Ascending aorta (tissue), 2 donors: ENCODE results near the gene PARD6G. TPM values are rescaled to one million over a fixed set of nuclear protein-coding genes. Genes with fewer than 3 reads are reported as not detected.

ENCODE experiments used
- DNase-seq, 2 donors: peaks; one replicate each; pipeline ENCODE4 v3.0.0-alpha.2; 2019; ENCODE audit warnings: low spot score in 2 of 2
- H3K27ac ChIP-seq, 2 donors: fragments of 200-600 bp; sonication (generic); one replicate each; pipeline ENCODE4 v1.5.1; 2016 to 2017; ENCODE audit warnings: mild to moderate bottlenecking in 1 of 2
- H3K27me3 ChIP-seq: fragments of 200-600 bp; sonication (generic); one replicate; pipeline ENCODE4 v1.5.1; 2017
- H3K36me3 ChIP-seq, 2 donors: fragments of 200-600 bp; sonication (generic); one replicate each; pipeline ENCODE4 v1.5.1; 2016
- H3K4me1 ChIP-seq, 2 donors: fragments of 200-600 bp; sonication (generic); one replicate each; pipeline ENCODE4 v1.5.1; 2016 to 2017; ENCODE audit warnings: mild to moderate bottlenecking in 1 of 2
- H3K4me3 ChIP-seq, 2 donors: fragments of 200-600 bp; sonication (generic); one replicate each; pipeline ENCODE4 v1.5.1; 2016 to 2017; ENCODE audit warnings: mild to moderate bottlenecking in 1 of 2
- H3K9me3 ChIP-seq, 2 donors: fragments of 200-600 bp; sonication (generic); one replicate each; pipeline ENCODE4 v1.5.1; 2016
- CTCF ChIP-seq, 3 experiments: fragments of 200-600 bp in 2 of 3; fragments of 450-650 bp in 1 of 3; sonication (generic) in 2 of 3; IDR thresholded peaks; one replicate each; pipeline ENCODE4 v1.5.1; 2016 to 2019; ENCODE audit warnings: antibody characterized with exemption in 3 of 3, mild to moderate bottlenecking in 1 of 3, moderate library complexity in 1 of 3
- intact Hi-C: fragments of 100-400 bp; cut with DNase I; formaldehyde crosslinking; loops from one replicate; pipeline ENCODE4 v1.15.1; 2023
- total RNA-seq: library from RNA; depleted of rRNA; stranded (reverse); fragments of >200 nt; gene quantifications from one replicate; pipeline ENCODE4 v1.1.0, GENCODE V29; 2016

The PARD6G gene
- total RNA-seq, 1 donor from 2014 or later = 7.9 TPM

GRCh38 chr18:80154293-80154692, 93.0 kb downstream of the PARD6G start:
- no peak overlapping the region for H3K4me3 ChIP-seq
- no peaks in the 10 kb centered on the region for H3K4me1 ChIP-seq
- TF ChIP-seq CTCF (IDR thresholded peaks at IDR 0.05) = peak in 1 of 3 experiments; percentile 38
- DNase-seq = no peak
- H3K27ac ChIP-seq = no peak overlapping the region
- H3K36me3 ChIP-seq = no peaks in the 10 kb centered on the region
- H3K27me3 ChIP-seq = no peaks in the 10 kb centered on the region
- intact Hi-C loops = no loop called here
- H3K9me3 ChIP-seq = no peaks in the 10 kb centered on the region

GRCh38 chr18:80149667-80150066, 97.6 kb downstream of the PARD6G start:
- no peak for DNase-seq
- Histone ChIP-seq H3K27me3 (no peaks in the 10 kb centered on the region), H3K27ac (no peak overlapping the region), H3K4me3 (no peak overlapping the region), H3K36me3 (no peaks in the 10 kb centered on the region), H3K4me1 (no peaks in the 10 kb centered on the region), H3K9me3 (no peaks in the 10 kb centered on the region)
- TF ChIP-seq CTCF (IDR thresholded peaks at IDR 0.05) = no peak
- intact Hi-C loops = loop anchor here (5.0 kb wide), 1 partner anchor 117 kb away; the partner anchor contains the start of gene RBFA

GRCh38 chr18:80148326-80149199, 98.8 kb downstream of the PARD6G start:
- Histone ChIP-seq H3K36me3 (no peaks in the 10 kb centered on the region), H3K27ac (no peak overlapping the region), H3K9me3 (no peaks in the 10 kb centered on the region), H3K4me1 (no peaks in the 10 kb centered on the region), H3K4me3 (peak overlapping the region; percentile 61 to 68), H3K27me3 (no peaks in the 10 kb centered on the region)
- DNase-seq = no peak
- intact Hi-C loops = loop anchor here (5.0 kb wide), 1 partner anchor 116 kb away; the partner anchor contains the start of gene RBFA
- TF ChIP-seq CTCF (IDR thresholded peaks at IDR 0.05) = no peak

- peak; percentile 61 to 90 for DNase-seq
- H3K27ac ChIP-seq = no peak overlapping the region
- peak overlapping the region; percentile 61 to 68 for H3K4me3 ChIP-seq
- TF ChIP-seq CTCF (IDR thresholded peaks at IDR 0.05) = no peak
- H3K9me3 ChIP-seq = no peaks in the 10 kb centered on the region
- intact Hi-C loops = loop anchor here (2.0 to 5.0 kb wide), 2 partner anchors 39 to 115 kb away; partner anchors contain the start of genes ADNP2 and RBFA
- H3K27me3 ChIP-seq = no peaks in the 10 kb centered on the region
- no peaks in the 10 kb centered on the region for H3K36me3 ChIP-seq
- no peaks in the 10 kb centered on the region for H3K4me1 ChIP-seq
Measured at GRCh38 chr18:80147418-80148325, 99.6 kb downstream of the PARD6G start.

- Histone ChIP-seq H3K27me3 (no peaks in the 10 kb centered on the region), H3K4me1 (no peaks in the 10 kb centered on the region), H3K4me3 (peak overlapping the region; percentile 61 to 68), H3K27ac (no peak overlapping the region), H3K9me3 (no peaks in the 10 kb centered on the region), H3K36me3 (no peaks in the 10 kb centered on the region)
- DNase-seq = no peak
- intact Hi-C loops = loop anchor here (2.0 to 5.0 kb wide), 2 partner anchors 38 to 115 kb away; partner anchors contain the start of genes ADNP2 and RBFA
- no peak for TF ChIP-seq CTCF (IDR thresholded peaks at IDR 0.05)
Measured at GRCh38 chr18:80147037-80147417, 100.3 kb downstream of the PARD6G start.
